Thyroid gland (tissue), 4 donors: ENCODE results near the gene HEPN1. TPM values are rescaled to one million over a fixed set of nuclear protein-coding genes. Genes with fewer than 3 reads are reported as not detected.

ENCODE experiments used
- DNase-seq, 2 donors: peaks; one replicate each; pipeline ENCODE4 v3.0.0-alpha.2; 2019
- H3K27ac ChIP-seq, 3 donors: fragments of 200-600 bp; sonication (generic); 1 replicate in 2 of 3; 2 replicates in 1 of 3; pipeline ENCODE4 v1.5.1; 2016 to 2019; ENCODE audit warnings: mild to moderate bottlenecking in 1 of 3, moderate library complexity in 1 of 3
- H3K27me3 ChIP-seq: fragments of 200-600 bp; sonication (generic); one replicate; pipeline ENCODE4 v1.5.1; 2019
- H3K36me3 ChIP-seq, 2 donors: fragments of 200-600 bp; sonication (generic); one replicate each; pipeline ENCODE4 v1.5.1; 2016 to 2019
- H3K4me1 ChIP-seq, 2 donors: fragments of 200-600 bp; sonication (generic); one replicate each; pipeline ENCODE4 v1.5.1; 2017 to 2019
- H3K4me3 ChIP-seq, 3 donors: fragments of 200-600 bp; sonication (generic); replicated peaks in 1 of 3; 1 replicate in 2 of 3; 2 replicates in 1 of 3; pipeline ENCODE4 v1.5.1; 2016; ENCODE audit warnings: mild to moderate bottlenecking in 1 of 3
- H3K9me3 ChIP-seq: fragments of 200-600 bp; sonication (generic); one replicate; pipeline ENCODE4 v1.5.1; 2017
- CTCF ChIP-seq, 6 experiments: fragments of 200-600 bp in 3 of 6; fragments of 450-650 bp in 3 of 6; sonication (generic) in 3 of 6; IDR thresholded peaks; one replicate each; pipeline ENCODE4 v1.5.1; 2016 to 2019; ENCODE audit warnings: antibody characterized with exemption in 6 of 6, mild to moderate bottlenecking in 2 of 6, inconsistent platforms in 1 of 6, moderate library complexity in 1 of 6
- POLR2A ChIP-seq, 2 donors: fragments of 450-650 bp; IDR thresholded peaks; one replicate each; pipeline ENCODE4 v1.6.1; 2017; ENCODE audit warnings: antibody characterized with exemption in 2 of 2, mild to moderate bottlenecking in 2 of 2, moderate library complexity in 1 of 2
- WGBS, 2 donors: methylation state at CpG; one replicate each; pipeline ENCODE4 v1.1.5; 2017; 5-methylcytosine and 5-hydroxymethylcytosine counted together
- intact Hi-C: fragments of 100-400 bp; cut with DNase I; formaldehyde crosslinking; loops from one replicate; pipeline ENCODE4 v1.15.1; 2023
- total RNA-seq, 4 donors: library from RNA; depleted of rRNA; stranded (reverse); fragments of >200 nt; gene quantifications; one replicate each; pipeline ENCODE4 v1.2.3, GENCODE V29; 2016

HEPN1 gene
- total RNA-seq, 4 donors from 2014 or later, result not detected

GRCh38 chr11:124879493-124880289 lies 39.4 kb upstream of the HEPN1 start:
- no peak for TF ChIP-seq POLR2A (IDR thresholded peaks at IDR 0.05)
- TF ChIP-seq CTCF (IDR thresholded peaks at IDR 0.05), result no peak
- 86 to 88% methylated on average over 15 to 16 of the region's 16 CpGs for WGBS, 2 donors
- H3K27ac ChIP-seq, result peak overlapping the region in 1 of 3 donors; percentile 12
- DNase-seq, result no peak
- H3K4me3 ChIP-seq, result no peak overlapping the region
- H3K4me1 ChIP-seq, result peaks cover 6 to 26% of the 10 kb centered on the region in 2 donors
- intact Hi-C loops, result no loop called here
- H3K27me3 ChIP-seq, result no peaks in the 10 kb centered on the region
- H3K9me3 ChIP-seq, result no peaks in the 10 kb centered on the region
- H3K36me3 ChIP-seq, result no peaks in the 10 kb centered on the region

- Histone ChIP-seq H3K36me3 (no peaks in the 10 kb centered on the region), H3K4me1 (peaks cover 6 to 26% of the 10 kb centered on the region in 2 donors), H3K4me3 (no peak overlapping the region), H3K9me3 (no peaks in the 10 kb centered on the region), H3K27me3 (no peaks in the 10 kb centered on the region), H3K27ac (peak overlapping the region in 1 of 3 donors; percentile 12)
- intact Hi-C loops, result no loop called here
- 83 to 84% methylated on average over 10 of the region's 10 CpGs for WGBS, 2 donors
- TF ChIP-seq CTCF (IDR thresholded peaks at IDR 0.05) (no peak), POLR2A (IDR thresholded peaks at IDR 0.05) (no peak)
- no peak for DNase-seq
Measured at GRCh38 chr11:124880290-124880611, 38.8 kb upstream of the HEPN1 start.

- intact Hi-C loops, result no loop called here
- no peaks in the 10 kb centered on the region for H3K27me3 ChIP-seq
- no peak for DNase-seq
- no peaks in the 10 kb centered on the region for H3K9me3 ChIP-seq
- peaks cover 6 to 22% of the 10 kb centered on the region in 2 donors for H3K4me1 ChIP-seq
- no peak overlapping the region for H3K27ac ChIP-seq
- 80 to 84% methylated on average over 3 of the region's 3 CpGs for WGBS, 2 donors
- no peak for TF ChIP-seq POLR2A (IDR thresholded peaks at IDR 0.05)
- TF ChIP-seq CTCF (IDR thresholded peaks at IDR 0.05), result no peak
- H3K36me3 ChIP-seq, result no peaks in the 10 kb centered on the region
- H3K4me3 ChIP-seq, result no peak overlapping the region
Measured at GRCh38 chr11:124880958-124881357, 38.1 kb upstream of the HEPN1 start.

- no peaks in the 10 kb centered on the region for H3K27me3 ChIP-seq
- no peaks in the 10 kb centered on the region for H3K36me3 ChIP-seq
- WGBS, 2 donors, result 67 to 70% methylated on average over 11 of the region's 11 CpGs
- no peak for DNase-seq
- H3K4me3 ChIP-seq, result no peak overlapping the region
- H3K4me1 ChIP-seq, result peaks cover under 1 to 15% of the 10 kb centered on the region in 2 donors
- intact Hi-C loops, result no loop called here
- TF ChIP-seq CTCF (IDR thresholded peaks at IDR 0.05) (no peak), POLR2A (IDR thresholded peaks at IDR 0.05) (no peak)
- no peaks in the 10 kb centered on the region for H3K9me3 ChIP-seq
- peak overlapping the region; percentile 34 to 46 (median 43) for H3K27ac ChIP-seq
Measured at GRCh38 chr11:124882339-124883071, 36.5 kb upstream of the HEPN1 start.

GRCh38 chr11:124884340-124884739 lies 34.7 kb upstream of the HEPN1 start:
- Histone ChIP-seq H3K4me3 (no peak overlapping the region), H3K36me3 (no peaks in the 10 kb centered on the region), H3K4me1 (peaks cover 0 to 4% of the 10 kb centered on the region in 2 donors), H3K9me3 (no peaks in the 10 kb centered on the region), H3K27me3 (no peaks in the 10 kb centered on the region), H3K27ac (no peak overlapping the region)
- no peak for TF ChIP-seq POLR2A (IDR thresholded peaks at IDR 0.05)
- no peak for TF ChIP-seq CTCF (IDR thresholded peaks at IDR 0.05)
- WGBS, 2 donors, result 93 to 100% methylated on average over 1 of the region's 1 CpG
- intact Hi-C loops, result no loop called here
- no peak for DNase-seq
